ENCODE measurements around the gene GID4.

GID4 gene

GRCh38 chr17:18021372-18021771 is 17.8 kb upstream of the GID4 start:
- Histone ChIP-seq H3K4me1 (ENCODE audit: insufficient read depth, low read length) (no peaks in the 10 kb centered on the region), H3K4me2 (ENCODE audit: insufficient read depth, low read length) (no peak overlapping the region), H3K9me3 (ENCODE audit: insufficient read depth, low read length, severe bottlenecking) (no peaks in the 10 kb centered on the region), H3K27me3 (ENCODE audit: insufficient read depth, low read length, poor library complexity) (no peaks in the 10 kb centered on the region), H3K4me3 (ENCODE audit: low read depth in 1 of 2, low read length in 2 of 2) (no peak overlapping the region), H3K27ac (ENCODE audit: low read length) (no peak overlapping the region), H3K36me3 (ENCODE audit: insufficient read depth, low read length) (peaks cover 51% of the 10 kb centered on the region), H3K79me2 (ENCODE audit: insufficient read depth, low read length) (no peaks in the 10 kb centered on the region), H4K20me1 (ENCODE audit: insufficient read depth, low read length) (0 out of 2 replicates have a peak, but pooled peaks cover 4% of the 10 kb centered on the region), H3K9ac (ENCODE audit: low read depth, low read length) (no peak overlapping the region), H2AFZ (ENCODE audit: low read depth, low read length) (no peak overlapping the region)
- no peak for TF ChIP-seq EZH2 (IDR thresholded peaks at IDR 0.05; ENCODE audit: borderline replicate concordance, low read depth, low read length, severe bottlenecking)
- no peak for TF ChIP-seq CTCF (IDR thresholded peaks at IDR 0.05; ENCODE audit: borderline replicate concordance, extremely low read depth, low read length, poor library complexity, severe bottlenecking)
- ATAC-seq (ENCODE audit: insufficient read depth, low read depth) (no peak), DNase-seq (no peak)

GRCh38 chr17:18025241-18025944 is 13.8 kb upstream of the GID4 start:
- Histone ChIP-seq H2AFZ (ENCODE audit: low read depth, low read length) (no peak overlapping the region), H3K79me2 (ENCODE audit: insufficient read depth, low read length) (peaks cover 7% of the 10 kb centered on the region; the same call in 1 of the 2 replicates), H3K4me3 (ENCODE audit: low read depth in 1 of 2, low read length in 2 of 2) (no peak overlapping the region), H3K4me2 (ENCODE audit: insufficient read depth, low read length) (no peak overlapping the region), H3K4me1 (ENCODE audit: insufficient read depth, low read length) (no peaks in the 10 kb centered on the region), H3K36me3 (ENCODE audit: insufficient read depth, low read length) (peaks cover 48% of the 10 kb centered on the region), H3K27ac (ENCODE audit: low read length) (no peak overlapping the region), H3K9ac (ENCODE audit: low read depth, low read length) (no peak overlapping the region), H4K20me1 (ENCODE audit: insufficient read depth, low read length) (0 out of 2 replicates have a peak, but pooled peaks cover 10% of the 10 kb centered on the region), H3K27me3 (ENCODE audit: insufficient read depth, low read length, poor library complexity) (no peaks in the 10 kb centered on the region), H3K9me3 (ENCODE audit: insufficient read depth, low read length, severe bottlenecking) (no peaks in the 10 kb centered on the region)
- DNase-seq (no peak), ATAC-seq (ENCODE audit: insufficient read depth, low read depth) (no peak)
- no peak for TF ChIP-seq EZH2 (IDR thresholded peaks at IDR 0.05; ENCODE audit: borderline replicate concordance, low read depth, low read length, severe bottlenecking)
- TF ChIP-seq CTCF (IDR thresholded peaks at IDR 0.05; ENCODE audit: borderline replicate concordance, extremely low read depth, low read length, poor library complexity, severe bottlenecking) = no peak

- Histone ChIP-seq H3K4me2 (ENCODE audit: insufficient read depth, low read length) (no peak overlapping the region), H2AFZ (ENCODE audit: low read depth, low read length) (no peak overlapping the region)
- ATAC-seq (ENCODE audit: insufficient read depth, low read depth) = no peak
Measured at GRCh38 chr17:18025945-18026776, 13.0 kb upstream of the GID4 start.

More at GRCh38 chr17:18025945-18026776, 13.0 kb upstream of the GID4 start:
- Histone ChIP-seq H3K4me1 (ENCODE audit: insufficient read depth, low read length) (no peaks in the 10 kb centered on the region), H4K20me1 (ENCODE audit: insufficient read depth, low read length) (0 out of 2 replicates have a peak, but pooled peaks cover 10% of the 10 kb centered on the region), H3K27ac (ENCODE audit: low read length) (no peak overlapping the region), H3K9ac (ENCODE audit: low read depth, low read length) (no peak overlapping the region), H3K9me3 (ENCODE audit: insufficient read depth, low read length, severe bottlenecking) (no peaks in the 10 kb centered on the region), H3K79me2 (ENCODE audit: insufficient read depth, low read length) (peaks cover 8% of the 10 kb centered on the region; the same call in 1 of the 2 replicates), H3K27me3 (ENCODE audit: insufficient read depth, low read length, poor library complexity) (no peaks in the 10 kb centered on the region), H3K4me3 (ENCODE audit: low read depth in 1 of 2, low read length in 2 of 2) (no peak overlapping the region), H3K36me3 (ENCODE audit: insufficient read depth, low read length) (peaks cover 43% of the 10 kb centered on the region)
- no peak for TF ChIP-seq EZH2 (IDR thresholded peaks at IDR 0.05; ENCODE audit: borderline replicate concordance, low read depth, low read length, severe bottlenecking)
- no peak for TF ChIP-seq CTCF (IDR thresholded peaks at IDR 0.05; ENCODE audit: borderline replicate concordance, extremely low read depth, low read length, poor library complexity, severe bottlenecking)
- no peak for DNase-seq

All from DND-41 (cell line).